Suprapubic skin (tissue), 4 donors: Measurements from ENCODE around the gene PPAN. TPM values are rescaled to one million over a fixed set of nuclear protein-coding genes. Genes with fewer than 3 reads are reported as not detected.

Experiments
- DNase-seq, 2 donors: peaks; one replicate each; pipeline ENCODE4 v3.0.0-alpha.2; 2019; ENCODE audit warnings: low spot score in 2 of 2
- H3K27ac ChIP-seq: fragments of 200-600 bp; sonication (generic); one replicate; pipeline ENCODE4 v1.5.1; 2019
- H3K27me3 ChIP-seq: fragments of 200-600 bp; sonication (generic); one replicate; pipeline ENCODE4 v1.5.1; 2019
- H3K36me3 ChIP-seq: fragments of 200-600 bp; sonication (generic); one replicate; pipeline ENCODE4 v1.5.1; 2019
- H3K4me1 ChIP-seq: fragments of 200-600 bp; sonication (generic); one replicate; pipeline ENCODE4 v1.5.1; 2019
- H3K4me3 ChIP-seq: fragments of 200-600 bp; sonication (generic); one replicate; pipeline ENCODE4 v1.5.1; 2019; ENCODE audit warnings: mild to moderate bottlenecking
- H3K9me3 ChIP-seq: fragments of 200-600 bp; sonication (generic); one replicate; pipeline ENCODE4 v1.5.1; 2019
- EP300 ChIP-seq: sonication (generic); formaldehyde crosslinking; IDR thresholded peaks from one replicate; pipeline ENCODE4 v1.6.1; 2017; ENCODE audit warnings: antibody characterized with exemption
- POLR2A ChIP-seq, 2 donors: fragments of 450-650 bp; IDR thresholded peaks; one replicate each; pipeline ENCODE4 v1.6.1; 2017; ENCODE audit warnings: antibody characterized with exemption in 2 of 2, mild to moderate bottlenecking in 2 of 2, moderate library complexity in 2 of 2
- POLR2AphosphoS5 ChIP-seq, 3 donors: sonication (generic); formaldehyde crosslinking; IDR thresholded peaks; one replicate each; pipeline ENCODE4 v1.6.1; 2017; ENCODE audit warnings: antibody characterized with exemption in 3 of 3
- WGBS: methylation state at CpG from one replicate; pipeline ENCODE4 v1.1.5; 2018; 5-methylcytosine and 5-hydroxymethylcytosine counted together
- total RNA-seq, 4 donors: library from RNA; depleted of rRNA; stranded (reverse); fragments of >200 nt; gene quantifications; one replicate each; pipeline ENCODE4 v1.1.0, GENCODE V29; 2016
- TF ChIP-seq, protein P1 (sequence below), 2 donors: fragments of 200-600 bp in 1 of 2; fragments of 450-650 bp in 1 of 2; sonication (generic) in 1 of 2; IDR thresholded peaks; one replicate each; pipeline ENCODE4 v1.5.1; 2016 to 2019; ENCODE audit warnings: antibody characterized with exemption in 2 of 2, mild to moderate bottlenecking in 1 of 2, moderate library complexity in 1 of 2

The PPAN gene
- total RNA-seq, 4 donors from 2014 or later: 41.9 to 55.1 (median 46.8) TPM

DNA sequence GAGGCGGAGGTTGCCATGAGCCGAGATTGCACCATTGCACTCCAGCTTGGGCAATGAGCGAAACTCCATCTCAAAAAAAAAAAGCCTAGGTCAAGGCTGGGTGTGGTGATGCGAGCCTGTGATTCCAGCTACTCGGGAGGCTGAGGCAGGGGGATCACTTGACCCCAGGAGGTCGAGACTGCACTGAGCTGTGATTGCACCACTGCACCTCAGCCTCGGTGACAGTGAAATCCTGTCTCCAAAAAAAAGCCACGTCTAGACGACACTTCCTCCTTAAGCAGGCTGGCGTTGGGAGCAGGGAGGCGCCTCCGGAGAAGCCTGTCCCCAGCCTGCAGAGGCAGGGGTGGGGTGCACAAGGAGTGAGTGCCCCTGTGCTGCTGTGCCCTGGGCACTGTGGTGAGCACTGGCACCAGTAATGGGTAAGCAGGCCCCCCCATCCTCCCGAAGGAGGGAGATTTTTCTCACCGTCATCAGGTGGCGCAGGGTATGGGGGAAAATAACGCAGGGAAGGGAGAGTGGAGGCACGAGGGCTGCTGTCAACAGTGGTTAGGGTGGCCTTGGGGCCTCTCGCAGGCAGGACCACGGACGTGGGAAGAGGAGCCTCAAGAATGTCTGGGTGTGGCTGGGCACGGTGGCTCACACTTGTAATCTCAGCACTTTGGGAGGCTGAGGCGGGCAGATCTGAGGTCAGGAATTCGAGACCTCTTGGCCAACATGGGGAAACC lies 6.0 kb downstream of the PPAN start:
- TF ChIP-seq POLR2A (IDR thresholded peaks at IDR 0.05): no peak
- Histone ChIP-seq H3K4me3 (no peak overlapping the region), H3K4me1 (peaks cover 19% of the 10 kb centered on the region), H3K27ac (no peak overlapping the region), H3K27me3 (no peaks in the 10 kb centered on the region), H3K9me3 (no peaks in the 10 kb centered on the region), H3K36me3 (peaks cover 77% of the 10 kb centered on the region)
- DNase-seq: no peak
- WGBS: 52% methylated on average over 18 of the region's 23 CpGs

DNA sequence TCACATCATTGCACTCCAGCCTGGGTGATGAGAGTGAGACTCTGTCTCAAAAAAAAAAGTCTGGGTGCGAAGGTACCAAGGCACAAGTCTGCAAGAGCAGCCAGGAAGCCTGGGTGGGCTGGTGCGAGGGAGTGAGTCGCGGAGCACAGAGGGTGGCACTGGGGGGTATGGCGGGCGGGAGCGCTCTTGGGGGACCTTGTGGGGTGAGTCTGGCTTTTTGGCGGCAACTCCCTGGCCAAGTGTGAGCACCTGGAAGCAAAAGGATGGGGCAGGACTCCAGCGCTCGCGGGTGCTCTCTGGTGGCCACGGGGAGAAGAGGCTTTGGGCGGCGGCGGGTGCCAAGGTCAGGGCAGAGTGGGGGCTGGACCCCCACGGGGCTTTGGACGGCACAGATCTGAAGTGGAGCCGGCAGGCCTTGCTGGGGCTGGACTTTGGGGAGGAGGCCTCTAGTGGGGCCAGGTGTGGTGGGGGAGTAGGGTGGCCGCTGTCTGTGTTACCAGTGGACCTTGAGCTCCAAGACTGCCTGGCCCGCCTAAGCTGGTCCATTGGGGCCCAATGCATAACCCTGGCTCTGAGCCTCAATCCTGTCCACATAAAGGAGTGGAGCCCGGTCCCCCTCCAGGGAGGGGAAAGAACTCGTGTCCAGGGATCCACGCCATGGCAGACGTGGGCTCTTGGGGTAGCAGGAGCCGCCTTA lies 6.9 kb downstream of the PPAN start:
- Histone ChIP-seq H3K4me1 (peaks cover 21% of the 10 kb centered on the region), H3K9me3 (no peaks in the 10 kb centered on the region), H3K27ac (no peak overlapping the region), H3K36me3 (peaks cover 78% of the 10 kb centered on the region), H3K4me3 (no peak overlapping the region), H3K27me3 (no peaks in the 10 kb centered on the region)
- WGBS: 14% methylated on average over 17 of the region's 25 CpGs
- DNase-seq: peak in 1 of 2 donors; percentile 77
- TF ChIP-seq POLR2A (IDR thresholded peaks at IDR 0.05) (no peak), EP300 (no peak), POLR2AphosphoS5 (IDR thresholded peaks at IDR 0.05) (no peak)
- TF ChIP-seq, protein P1, sequence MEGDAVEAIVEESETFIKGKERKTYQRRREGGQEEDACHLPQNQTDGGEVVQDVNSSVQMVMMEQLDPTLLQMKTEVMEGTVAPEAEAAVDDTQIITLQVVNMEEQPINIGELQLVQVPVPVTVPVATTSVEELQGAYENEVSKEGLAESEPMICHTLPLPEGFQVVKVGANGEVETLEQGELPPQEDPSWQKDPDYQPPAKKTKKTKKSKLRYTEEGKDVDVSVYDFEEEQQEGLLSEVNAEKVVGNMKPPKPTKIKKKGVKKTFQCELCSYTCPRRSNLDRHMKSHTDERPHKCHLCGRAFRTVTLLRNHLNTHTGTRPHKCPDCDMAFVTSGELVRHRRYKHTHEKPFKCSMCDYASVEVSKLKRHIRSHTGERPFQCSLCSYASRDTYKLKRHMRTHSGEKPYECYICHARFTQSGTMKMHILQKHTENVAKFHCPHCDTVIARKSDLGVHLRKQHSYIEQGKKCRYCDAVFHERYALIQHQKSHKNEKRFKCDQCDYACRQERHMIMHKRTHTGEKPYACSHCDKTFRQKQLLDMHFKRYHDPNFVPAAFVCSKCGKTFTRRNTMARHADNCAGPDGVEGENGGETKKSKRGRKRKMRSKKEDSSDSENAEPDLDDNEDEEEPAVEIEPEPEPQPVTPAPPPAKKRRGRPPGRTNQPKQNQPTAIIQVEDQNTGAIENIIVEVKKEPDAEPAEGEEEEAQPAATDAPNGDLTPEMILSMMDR (IDR thresholded peaks at IDR 0.05): peak in 1 of 2 donors; percentile 67

DNA sequence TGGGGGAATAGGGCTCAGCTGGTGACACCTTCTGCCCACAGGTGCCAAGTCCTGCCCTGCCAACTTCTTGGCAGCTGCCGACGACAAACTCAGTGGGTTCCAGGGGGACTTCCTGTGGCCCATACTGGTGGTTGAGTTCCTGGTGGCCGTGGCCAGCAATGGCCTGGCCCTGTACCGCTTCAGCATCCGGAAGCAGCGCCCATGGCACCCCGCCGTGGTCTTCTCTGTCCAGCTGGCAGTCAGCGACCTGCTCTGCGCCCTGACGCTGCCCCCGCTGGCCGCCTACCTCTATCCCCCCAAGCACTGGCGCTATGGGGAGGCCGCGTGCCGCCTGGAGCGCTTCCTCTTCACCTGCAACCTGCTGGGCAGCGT lies 7.4 kb downstream of the PPAN start:
- WGBS: 71% methylated on average over 13 of the region's 19 CpGs
- no peak overlapping the region for H3K27ac ChIP-seq

DNA sequence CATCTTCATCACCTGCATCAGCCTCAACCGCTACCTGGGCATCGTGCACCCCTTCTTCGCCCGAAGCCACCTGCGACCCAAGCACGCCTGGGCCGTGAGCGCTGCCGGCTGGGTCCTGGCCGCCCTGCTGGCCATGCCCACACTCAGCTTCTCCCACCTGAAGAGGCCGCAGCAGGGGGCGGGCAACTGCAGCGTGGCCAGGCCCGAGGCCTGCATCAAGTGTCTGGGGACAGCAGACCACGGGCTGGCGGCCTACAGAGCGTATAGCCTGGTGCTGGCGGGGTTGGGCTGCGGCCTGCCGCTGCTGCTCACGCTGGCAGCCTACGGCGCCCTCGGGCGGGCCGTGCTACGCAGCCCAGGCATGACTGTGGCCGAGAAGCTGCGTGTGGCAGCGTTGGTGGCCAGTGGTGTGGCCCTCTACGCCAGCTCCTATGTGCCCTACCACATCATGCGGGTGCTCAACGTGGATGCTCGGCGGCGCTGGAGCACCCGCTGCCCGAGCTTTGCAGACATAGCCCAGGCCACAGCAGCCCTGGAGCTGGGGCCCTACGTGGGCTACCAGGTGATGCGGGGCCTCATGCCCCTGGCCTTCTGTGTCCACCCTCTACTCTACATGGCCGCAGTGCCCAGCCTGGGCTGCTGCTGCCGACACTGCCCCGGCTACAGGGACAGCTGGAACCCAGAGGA lies 7.9 kb downstream of the PPAN start:
- Histone ChIP-seq H3K36me3 (peaks cover 72% of the 10 kb centered on the region), H3K27ac (no peak overlapping the region), H3K4me3 (no peak overlapping the region), H3K27me3 (no peaks in the 10 kb centered on the region), H3K9me3 (no peaks in the 10 kb centered on the region), H3K4me1 (peaks cover 29% of the 10 kb centered on the region)
- 86% methylated on average over 36 of the region's 43 CpGs for WGBS
- DNase-seq: no peak
- TF ChIP-seq EP300 (no peak), POLR2AphosphoS5 (IDR thresholded peaks at IDR 0.05) (no peak), POLR2A (IDR thresholded peaks at IDR 0.05) (no peak)
- TF ChIP-seq, protein P1 (IDR thresholded peaks at IDR 0.05): no peak

More for the DNA sequence above, 7.4 kb downstream of the PPAN start:
- no peak for DNase-seq
- H3K4me3 ChIP-seq: no peak overlapping the region
- H3K9me3 ChIP-seq: no peaks in the 10 kb centered on the region
- no peaks in the 10 kb centered on the region for H3K27me3 ChIP-seq
- peaks cover 24% of the 10 kb centered on the region for H3K4me1 ChIP-seq
- H3K36me3 ChIP-seq: peaks cover 76% of the 10 kb centered on the region
- TF ChIP-seq POLR2AphosphoS5 (IDR thresholded peaks at IDR 0.05) (no peak), POLR2A (IDR thresholded peaks at IDR 0.05) (no peak), EP300 (no peak)
- TF ChIP-seq, protein P1 (IDR thresholded peaks at IDR 0.05): no peak

DNA sequence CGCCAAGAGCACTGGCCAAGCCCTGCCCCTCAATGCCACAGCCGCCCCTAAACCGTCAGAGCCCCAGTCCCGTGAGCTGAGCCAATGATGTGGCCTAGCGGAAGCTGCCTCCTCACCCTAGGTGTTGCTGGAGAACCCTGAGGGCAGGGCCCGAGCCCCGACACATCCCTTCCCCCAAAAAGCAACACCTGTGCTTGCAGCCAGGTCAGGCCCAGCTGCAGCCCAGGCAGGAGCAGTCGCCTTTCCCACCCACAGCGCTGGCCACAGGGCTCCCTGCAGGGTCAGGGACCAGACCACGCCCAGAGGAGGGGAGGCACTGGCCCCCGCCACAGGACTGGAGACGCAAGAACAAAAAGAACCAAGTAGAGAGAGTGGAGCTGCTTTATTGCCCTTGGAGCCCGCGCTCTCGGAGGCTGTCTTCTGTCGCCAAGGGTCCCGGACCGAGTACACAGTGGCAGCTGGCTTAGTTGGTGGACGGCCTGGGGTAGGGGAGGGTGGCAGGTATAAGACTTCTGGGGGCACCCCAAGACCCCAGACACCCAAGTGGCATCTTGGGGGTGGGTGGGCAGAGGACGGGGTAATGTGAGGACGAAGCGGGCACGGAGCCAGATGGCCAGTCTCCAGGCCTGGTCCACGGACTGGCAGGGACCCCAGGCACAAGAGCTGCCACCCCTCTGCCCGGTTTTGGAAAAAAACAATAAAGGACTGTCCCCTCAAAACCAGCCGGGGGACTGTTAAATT lies 8.7 kb downstream of the PPAN start:
- Histone ChIP-seq H3K9me3 (no peaks in the 10 kb centered on the region), H3K27ac (no peak overlapping the region), H3K4me1 (peaks cover 33% of the 10 kb centered on the region), H3K36me3 (peaks cover 65% of the 10 kb centered on the region), H3K27me3 (no peaks in the 10 kb centered on the region), H3K4me3 (no peak overlapping the region)
- WGBS: 75% methylated on average over 14 of the region's 26 CpGs
- TF ChIP-seq POLR2AphosphoS5 (IDR thresholded peaks at IDR 0.05) (no peak), EP300 (no peak), POLR2A (IDR thresholded peaks at IDR 0.05) (no peak)
- TF ChIP-seq, protein P1 (IDR thresholded peaks at IDR 0.05): no peak
- no peak for DNase-seq
